Neural progenitor cell (in vitro differentiated cells): ENCODE results near the gene BEND6. TPM values are rescaled to one million over a fixed set of nuclear protein-coding genes. Genes with fewer than 3 reads are reported as not detected.

Experiments
- DNase-seq: peaks from one replicate; pipeline ENCODE4 v3.0.0-alpha.2; 2016; ENCODE audit warnings: low spot score
- H2AFZ ChIP-seq: fragments of 200-600 bp; sonication (generic); replicated peaks from 2 replicates; pipeline ENCODE4 v1.6.1; 2016; ENCODE audit warnings: antibody characterized with exemption
- H3F3A ChIP-seq: fragments of 200-600 bp; sonication (generic); 2 replicates; pipeline ENCODE4 v1.6.1; 2016; ENCODE audit warnings: antibody characterized with exemption, low read depth
- H3K27ac ChIP-seq: fragments of 200-600 bp; sonication (generic); 2 replicates; pipeline ENCODE4 v1.5.1; 2016; ENCODE audit warnings: mild to moderate bottlenecking
- H3K27me3 ChIP-seq: fragments of 200-600 bp; sonication (generic); 2 replicates; pipeline ENCODE4 v1.6.1; 2016; ENCODE audit warnings: mild to moderate bottlenecking, moderate library complexity
- H3K36me3 ChIP-seq: fragments of 200-600 bp; sonication (generic); 2 replicates; pipeline ENCODE4 v1.5.1; 2016
- H3K4me1 ChIP-seq: fragments of 200-600 bp; sonication (generic); 2 replicates; pipeline ENCODE4 v1.6.1; 2016; ENCODE audit warnings: mixed run types
- H3K4me2 ChIP-seq: fragments of 200-600 bp; sonication (generic); 2 replicates; pipeline ENCODE4 v1.6.1; 2016
- H3K4me3 ChIP-seq: fragments of 200-600 bp; sonication (generic); 2 replicates; pipeline ENCODE4 v1.5.1; 2016
- H3K79me2 ChIP-seq: fragments of 200-600 bp; sonication (generic); 2 replicates; pipeline ENCODE4 v1.6.1; 2016; ENCODE audit warnings: low read depth
- H3K9ac ChIP-seq: fragments of 200-600 bp; sonication (generic); 2 replicates; pipeline ENCODE4 v1.6.1; 2016
- H3K9me3 ChIP-seq: fragments of 200-600 bp; sonication (generic); 2 replicates; pipeline ENCODE4 v1.5.1; 2016; ENCODE audit warnings: low read depth
- H4K20me1 ChIP-seq: fragments of 200-600 bp; sonication (generic); 2 replicates; pipeline ENCODE4 v1.6.1; 2016; ENCODE audit warnings: low read depth
- H3K27ac Mint-ChIP-seq: 3 replicates; pipeline ENCODE4 v1.8.0; 2021; ENCODE audit warnings: mixed read lengths
- H3K27me3 Mint-ChIP-seq: 2 replicates; pipeline ENCODE4 v1.8.0; 2022; ENCODE audit warnings: low read depth, mild to moderate bottlenecking, inconsistent platforms, moderate library complexity, mixed read lengths; ENCODE audit not compliant: insufficient read depth
- H3K36me3 Mint-ChIP-seq: 3 replicates; pipeline ENCODE4 v1.8.0; 2021; ENCODE audit warnings: mixed read lengths
- H3K4me1 Mint-ChIP-seq: 3 replicates; pipeline ENCODE4 v1.8.0; 2021; ENCODE audit warnings: mixed read lengths
- H3K4me3 Mint-ChIP-seq: 3 replicates; pipeline ENCODE4 v1.8.0; 2021; ENCODE audit warnings: mild to moderate bottlenecking, moderate library complexity, mixed read lengths
- H3K9me3 Mint-ChIP-seq: 3 replicates; pipeline ENCODE4 v1.8.0; 2020; ENCODE audit warnings: mixed read lengths
- EZH2 ChIP-seq: fragments of 200-600 bp; sonication (generic); IDR thresholded peaks from 2 replicates; pipeline ENCODE4 v1.6.1; 2017; ENCODE audit warnings: antibody characterized with exemption, mild to moderate bottlenecking, moderate library complexity
- EZH2phosphoT487 ChIP-seq: fragments of 200-600 bp; sonication (generic); IDR thresholded peaks from 2 replicates; pipeline ENCODE4 v1.6.1; 2017; ENCODE audit warnings: antibody characterized with exemption
- total RNA-seq: library from RNA; depleted of rRNA; stranded (reverse); fragments of >200 nt; gene quantifications from 2 replicates; pipeline ENCODE4 v1.2.3, GENCODE V29; 2015; ENCODE audit warnings: low replicate concordance
- TF ChIP-seq, protein P1 (sequence below): fragments of 200-600 bp; sonication (generic); IDR thresholded peaks from 2 replicates; pipeline ENCODE4 v1.5.1; 2017; ENCODE audit warnings: antibody characterized with exemption, mild to moderate bottlenecking

The BEND6 gene
- total RNA-seq, 1 donor from 2014 or later, result 2.4 TPM

DNA sequence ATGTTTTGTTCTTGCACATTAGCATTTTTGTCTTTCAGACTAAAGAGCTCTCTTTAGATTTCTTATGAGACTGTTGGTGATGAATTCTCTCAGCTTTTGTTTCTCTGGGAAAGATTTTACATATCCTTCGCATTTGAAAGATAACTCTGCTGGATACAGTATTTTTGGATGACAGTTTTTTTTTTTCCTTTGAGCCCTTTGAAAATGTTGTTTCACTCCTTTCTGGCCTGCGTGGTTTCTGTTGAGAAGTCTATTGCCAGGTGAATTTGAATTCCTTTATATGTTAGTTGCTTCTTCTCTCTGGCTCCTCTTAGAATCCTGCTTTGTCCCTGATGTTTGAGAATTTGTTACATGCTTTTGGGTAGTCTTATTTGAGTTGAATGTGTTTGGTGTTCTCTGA is 69.4 kb downstream of the BEND6 start:
- H4K20me1 ChIP-seq, result no peaks in the 10 kb centered on the region
- no peak overlapping the region for H3K4me3 ChIP-seq
- no peak for TF ChIP-seq EZH2phosphoT487
- TF ChIP-seq, protein P1, sequence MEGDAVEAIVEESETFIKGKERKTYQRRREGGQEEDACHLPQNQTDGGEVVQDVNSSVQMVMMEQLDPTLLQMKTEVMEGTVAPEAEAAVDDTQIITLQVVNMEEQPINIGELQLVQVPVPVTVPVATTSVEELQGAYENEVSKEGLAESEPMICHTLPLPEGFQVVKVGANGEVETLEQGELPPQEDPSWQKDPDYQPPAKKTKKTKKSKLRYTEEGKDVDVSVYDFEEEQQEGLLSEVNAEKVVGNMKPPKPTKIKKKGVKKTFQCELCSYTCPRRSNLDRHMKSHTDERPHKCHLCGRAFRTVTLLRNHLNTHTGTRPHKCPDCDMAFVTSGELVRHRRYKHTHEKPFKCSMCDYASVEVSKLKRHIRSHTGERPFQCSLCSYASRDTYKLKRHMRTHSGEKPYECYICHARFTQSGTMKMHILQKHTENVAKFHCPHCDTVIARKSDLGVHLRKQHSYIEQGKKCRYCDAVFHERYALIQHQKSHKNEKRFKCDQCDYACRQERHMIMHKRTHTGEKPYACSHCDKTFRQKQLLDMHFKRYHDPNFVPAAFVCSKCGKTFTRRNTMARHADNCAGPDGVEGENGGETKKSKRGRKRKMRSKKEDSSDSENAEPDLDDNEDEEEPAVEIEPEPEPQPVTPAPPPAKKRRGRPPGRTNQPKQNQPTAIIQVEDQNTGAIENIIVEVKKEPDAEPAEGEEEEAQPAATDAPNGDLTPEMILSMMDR, result no peak
- TF ChIP-seq EZH2, result no peak
- peaks cover 15% of the 10 kb centered on the region for H3K9me3 ChIP-seq
- no peaks in the 10 kb centered on the region for H3K4me1 Mint-ChIP-seq
- H3K27ac ChIP-seq, result no peak overlapping the region
- H3K36me3 ChIP-seq, result no peaks in the 10 kb centered on the region
- peaks cover 6% of the 10 kb centered on the region for H3K36me3 Mint-ChIP-seq
- H3K9ac ChIP-seq, result no peak overlapping the region
- H2AFZ ChIP-seq, result no peak overlapping the region
- no peak overlapping the region for H3K4me2 ChIP-seq
- no peaks in the 10 kb centered on the region for H3K27me3 ChIP-seq
- peaks cover 21% of the 10 kb centered on the region for H3K9me3 Mint-ChIP-seq
- no peaks in the 10 kb centered on the region for H3K79me2 ChIP-seq
- no peaks in the 10 kb centered on the region for H3F3A ChIP-seq
- no peak for DNase-seq
- H3K27ac Mint-ChIP-seq, result no peak overlapping the region
- peaks cover 2% of the 10 kb centered on the region for H3K27me3 Mint-ChIP-seq
- H3K4me3 Mint-ChIP-seq, result no peak overlapping the region
- H3K4me1 ChIP-seq, result peaks cover 4% of the 10 kb centered on the region

DNA sequence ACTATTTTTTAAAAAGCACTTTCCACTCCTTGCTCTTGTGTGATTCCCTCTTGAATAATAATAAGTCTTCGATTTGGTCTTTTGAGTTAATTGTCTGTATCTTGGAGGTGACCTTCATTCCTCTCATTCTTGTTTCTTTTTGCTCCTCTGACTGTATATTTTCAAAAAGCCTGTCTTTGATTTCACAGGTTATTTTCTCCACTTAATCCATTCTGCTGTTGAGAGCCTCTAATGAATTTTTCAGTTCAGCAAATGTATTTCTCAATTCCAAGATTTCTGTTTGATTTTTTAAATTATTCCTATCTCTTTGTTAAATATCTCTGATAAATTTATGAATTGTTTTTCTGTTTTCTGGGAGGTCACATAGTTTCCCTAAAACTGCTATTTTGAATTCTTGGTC is 69.9 kb downstream of the BEND6 start:
- Histone ChIP-seq H3K79me2 (no peaks in the 10 kb centered on the region), H2AFZ (no peak overlapping the region), H3F3A (no peaks in the 10 kb centered on the region), H3K4me2 (no peak overlapping the region), H3K36me3 (no peaks in the 10 kb centered on the region), H3K9ac (no peak overlapping the region), H3K27me3 (no peaks in the 10 kb centered on the region), H4K20me1 (no peaks in the 10 kb centered on the region), H3K4me3 (no peak overlapping the region), H3K27ac (no peak overlapping the region), H3K4me1 (peaks cover 4% of the 10 kb centered on the region), H3K9me3 (peaks cover 15% of the 10 kb centered on the region)
- H3K36me3 Mint-ChIP-seq, result peaks cover 6% of the 10 kb centered on the region
- peaks cover 21% of the 10 kb centered on the region for H3K9me3 Mint-ChIP-seq
- DNase-seq, result no peak
- H3K4me3 Mint-ChIP-seq, result no peak overlapping the region
- TF ChIP-seq EZH2, result no peak
- H3K4me1 Mint-ChIP-seq, result no peaks in the 10 kb centered on the region
- H3K27me3 Mint-ChIP-seq, result no peaks in the 10 kb centered on the region
- H3K27ac Mint-ChIP-seq, result no peak overlapping the region

DNA sequence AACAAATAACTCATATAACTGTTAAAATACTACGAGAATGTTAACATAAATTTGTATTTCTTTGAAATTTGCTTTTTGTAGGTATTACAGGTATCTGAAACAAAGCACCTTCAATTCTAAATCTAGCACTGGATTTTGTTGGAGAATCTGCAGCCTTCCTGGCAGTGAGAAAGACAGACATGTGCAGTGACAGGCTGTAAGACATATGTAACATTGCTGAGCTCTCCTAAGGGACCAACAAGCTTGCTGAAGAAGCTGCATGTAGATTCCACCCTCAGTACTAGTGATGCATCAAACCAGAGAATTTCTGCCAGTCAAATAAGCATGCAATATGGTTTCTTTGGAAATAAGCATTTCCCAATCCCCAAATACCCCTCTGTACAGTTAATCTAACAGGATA is 71.1 kb downstream of the BEND6 start:
- Histone ChIP-seq H3K9me3 (peaks cover 15% of the 10 kb centered on the region), H3K27ac (no peak overlapping the region), H3F3A (no peaks in the 10 kb centered on the region), H3K27me3 (no peaks in the 10 kb centered on the region), H2AFZ (no peak overlapping the region), H3K79me2 (no peaks in the 10 kb centered on the region), H3K4me1 (peaks cover 4% of the 10 kb centered on the region), H4K20me1 (no peaks in the 10 kb centered on the region), H3K4me2 (no peak overlapping the region), H3K36me3 (no peaks in the 10 kb centered on the region), H3K9ac (no peak overlapping the region), H3K4me3 (no peak overlapping the region)
- no peak overlapping the region for H3K27ac Mint-ChIP-seq
- peaks cover 21% of the 10 kb centered on the region for H3K9me3 Mint-ChIP-seq
- peaks cover 6% of the 10 kb centered on the region for H3K36me3 Mint-ChIP-seq
- no peak for DNase-seq
- no peaks in the 10 kb centered on the region for H3K27me3 Mint-ChIP-seq
- H3K4me3 Mint-ChIP-seq, result no peak overlapping the region
- TF ChIP-seq EZH2phosphoT487 (no peak), EZH2 (no peak)
- TF ChIP-seq, protein P1, result no peak
- H3K4me1 Mint-ChIP-seq, result no peaks in the 10 kb centered on the region

DNA sequence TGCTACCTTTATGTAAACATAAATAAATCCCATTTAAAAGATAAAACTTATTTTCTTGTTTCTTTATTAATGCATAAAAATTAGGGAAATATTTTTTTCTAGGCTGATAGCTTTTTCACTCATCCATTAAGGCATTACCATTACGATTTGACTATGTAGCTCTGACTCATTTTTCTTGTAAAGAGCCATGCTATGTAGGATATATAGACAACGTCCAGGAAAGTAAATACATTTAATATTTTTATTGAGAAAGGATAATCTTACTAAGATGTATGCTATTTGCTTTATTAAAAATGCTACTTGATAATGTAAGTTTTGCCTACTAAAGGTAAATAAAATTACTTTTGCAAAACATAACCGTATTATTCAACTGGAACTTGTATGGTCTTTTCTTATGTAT is 72.4 kb downstream of the BEND6 start:
- Histone ChIP-seq H3K4me3 (no peak overlapping the region), H3K27me3 (no peaks in the 10 kb centered on the region), H3K4me2 (no peak overlapping the region), H3K36me3 (no peaks in the 10 kb centered on the region), H3K9ac (no peak overlapping the region), H3F3A (no peaks in the 10 kb centered on the region), H2AFZ (no peak overlapping the region), H3K9me3 (peaks cover 15% of the 10 kb centered on the region), H4K20me1 (no peaks in the 10 kb centered on the region), H3K79me2 (no peaks in the 10 kb centered on the region), H3K27ac (no peak overlapping the region), H3K4me1 (peaks cover 4% of the 10 kb centered on the region)
- no peak overlapping the region for H3K4me3 Mint-ChIP-seq
- no peaks in the 10 kb centered on the region for H3K4me1 Mint-ChIP-seq
- H3K27me3 Mint-ChIP-seq, result no peaks in the 10 kb centered on the region
- DNase-seq, result no peak
- no peak overlapping the region for H3K27ac Mint-ChIP-seq
- H3K36me3 Mint-ChIP-seq, result peaks cover 6% of the 10 kb centered on the region
- no peak for TF ChIP-seq EZH2phosphoT487
- TF ChIP-seq, protein P1, result no peak
- no peak for TF ChIP-seq EZH2
- peaks cover 21% of the 10 kb centered on the region for H3K9me3 Mint-ChIP-seq
